MCF 10A (cell line): ENCODE results near the gene COL23A1. TPM values are rescaled to one million over a fixed set of nuclear protein-coding genes. Genes with fewer than 3 reads are reported as not detected.

Experiments used
- BruUV-seq: library from RNA; stranded (reverse); fragments of 400-500 nt; replicated peaks from 2 replicates; lab custom pipeline; 2021; lab: Mats Ljungman, UMichigan
- CTCF ChIA-PET: fragments of 300-600 bp; sonication (Branson Sonifier 250); formaldehyde crosslinking; extraction: SDS; loops from one replicate; lab custom pipeline; 2021; ENCODE audit warnings: antibody characterized with exemption, inconsistent platforms; lab: Yijun Ruan, JAX
- POLR2A ChIA-PET: fragments of 300-600, 350-650 bp; sonication (Branson Sonifier 250); formaldehyde crosslinking; extraction: SDS; loops from one replicate; lab custom pipeline; 2020; ENCODE audit warnings: antibody characterized with exemption, inconsistent platforms; lab: Yijun Ruan, JAX
- DNase-seq: peaks from one replicate; pipeline ENCODE4 v3.0.0-alpha.2; 2018; ENCODE audit not compliant: unreplicated experiment
- H3K27ac Mint-ChIP-seq: one replicate; pipeline ENCODE4 v1.8.0; 2022; ENCODE audit warnings: mild to moderate bottlenecking, low read depth, mixed read lengths; ENCODE audit not compliant: unreplicated experiment
- H3K27me3 Mint-ChIP-seq: one replicate; pipeline ENCODE4 v1.8.0; 2022; ENCODE audit warnings: mixed read lengths; ENCODE audit not compliant: insufficient read depth, unreplicated experiment
- H3K36me3 Mint-ChIP-seq: one replicate; pipeline ENCODE4 v1.8.0; 2022; ENCODE audit warnings: mild to moderate bottlenecking, moderate library complexity, mixed read lengths; ENCODE audit not compliant: insufficient read depth, unreplicated experiment
- H3K4me1 Mint-ChIP-seq: one replicate; pipeline ENCODE4 v1.8.0; 2022; ENCODE audit warnings: mixed read lengths; ENCODE audit not compliant: insufficient read depth, unreplicated experiment
- H3K4me3 Mint-ChIP-seq: one replicate; pipeline ENCODE4 v1.8.0; 2022; ENCODE audit warnings: mild to moderate bottlenecking, moderate library complexity, mixed read lengths; ENCODE audit not compliant: unreplicated experiment
- H3K9me3 Mint-ChIP-seq: one replicate; pipeline ENCODE4 v1.8.0; 2022; ENCODE audit warnings: mixed read lengths; ENCODE audit not compliant: unreplicated experiment
- intact Hi-C: fragments of 100-400 bp; cut with micrococcal nuclease; formaldehyde crosslinking; loops from 2 replicates; pipeline ENCODE4 v1.14.1; 2022
- total RNA-seq: library from RNA; stranded (reverse); gene quantifications from 2 replicates; pipeline ENCODE4 v1.2.3, GENCODE V29; 2022
- TF ChIP-seq, protein P1 (sequence below): fragments of 200-600 bp; IDR thresholded peaks from one replicate; pipeline ENCODE4 v1.8.0; 2022; ENCODE audit warnings: antibody characterized with exemption, mild to moderate bottlenecking; ENCODE audit not compliant: unreplicated experiment

Gene COL23A1
- total RNA-seq, 1 experiment from 2014 or later = not detected

DNA sequence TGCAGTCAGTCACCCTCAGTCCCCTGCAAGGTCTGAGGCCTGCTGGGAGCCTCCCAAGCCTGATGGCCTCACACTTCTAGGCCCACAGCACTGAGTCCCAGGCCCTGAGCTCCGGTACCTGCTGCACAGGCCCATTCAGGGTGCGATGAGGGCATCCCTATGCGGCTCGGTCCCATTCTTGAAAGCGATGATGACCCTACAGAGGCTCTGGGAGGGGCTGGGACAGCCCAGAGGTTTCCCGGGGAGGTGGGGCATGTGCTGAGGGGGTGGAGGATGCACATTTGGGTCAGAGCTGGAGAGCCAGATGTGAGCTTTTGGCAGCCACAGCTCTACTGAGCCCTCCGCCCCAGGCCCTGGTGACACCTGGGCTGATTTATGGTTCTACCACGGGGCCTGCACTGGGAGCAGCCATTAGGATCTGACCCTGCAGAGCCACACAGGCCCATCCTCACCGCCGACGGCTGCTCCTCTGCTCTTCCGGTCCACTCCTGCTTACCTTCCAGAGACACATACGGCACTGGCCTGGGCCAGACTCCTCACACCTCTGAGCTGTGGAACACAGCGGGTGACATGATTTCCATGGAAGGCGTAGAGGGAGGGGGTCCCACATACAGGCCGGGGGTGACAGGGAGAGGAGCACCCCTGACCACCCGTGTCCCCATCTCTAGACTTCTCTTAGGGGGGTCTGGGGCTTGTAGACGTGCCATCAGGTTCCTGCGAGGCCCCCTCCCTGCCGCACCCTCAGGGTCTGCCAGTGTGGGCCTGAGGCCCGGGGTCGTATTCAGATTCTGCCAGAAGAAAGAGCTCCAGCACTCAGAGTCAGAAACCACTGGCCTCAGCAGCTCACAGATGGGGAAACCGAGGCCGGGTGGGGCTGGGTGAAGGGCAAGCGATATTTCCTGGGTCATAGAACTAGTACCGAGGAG lies 53.4 kb downstream of the COL23A1 start:
- Mint-ChIP-seq H3K4me3 (no peak overlapping the region), H3K36me3 (no peaks in the 10 kb centered on the region), H3K9me3 (no peaks in the 10 kb centered on the region), H3K4me1 (no peaks in the 10 kb centered on the region), H3K27ac (no peak overlapping the region), H3K27me3 (no peaks in the 10 kb centered on the region)
- CTCF ChIA-PET = interaction anchor here (0.7 to 2.6 kb wide), 5 partner anchors 14 to 258 kb away, joined by 3 to 7 read pairs (median 3); no protein-coding TSS in a partner anchor
- POLR2A ChIA-PET = interaction anchor here (0.7 kb wide), 1 partner anchor 10 kb away, joined by 3 read pairs; no protein-coding TSS in a partner anchor
- no peak for DNase-seq
- intact Hi-C loops = no loop called here
- TF ChIP-seq, protein P1, sequence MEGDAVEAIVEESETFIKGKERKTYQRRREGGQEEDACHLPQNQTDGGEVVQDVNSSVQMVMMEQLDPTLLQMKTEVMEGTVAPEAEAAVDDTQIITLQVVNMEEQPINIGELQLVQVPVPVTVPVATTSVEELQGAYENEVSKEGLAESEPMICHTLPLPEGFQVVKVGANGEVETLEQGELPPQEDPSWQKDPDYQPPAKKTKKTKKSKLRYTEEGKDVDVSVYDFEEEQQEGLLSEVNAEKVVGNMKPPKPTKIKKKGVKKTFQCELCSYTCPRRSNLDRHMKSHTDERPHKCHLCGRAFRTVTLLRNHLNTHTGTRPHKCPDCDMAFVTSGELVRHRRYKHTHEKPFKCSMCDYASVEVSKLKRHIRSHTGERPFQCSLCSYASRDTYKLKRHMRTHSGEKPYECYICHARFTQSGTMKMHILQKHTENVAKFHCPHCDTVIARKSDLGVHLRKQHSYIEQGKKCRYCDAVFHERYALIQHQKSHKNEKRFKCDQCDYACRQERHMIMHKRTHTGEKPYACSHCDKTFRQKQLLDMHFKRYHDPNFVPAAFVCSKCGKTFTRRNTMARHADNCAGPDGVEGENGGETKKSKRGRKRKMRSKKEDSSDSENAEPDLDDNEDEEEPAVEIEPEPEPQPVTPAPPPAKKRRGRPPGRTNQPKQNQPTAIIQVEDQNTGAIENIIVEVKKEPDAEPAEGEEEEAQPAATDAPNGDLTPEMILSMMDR = no peak
- BruUV-seq = no TSS peak

GRCh38 chr5:178535299-178536175 lies 54.7 kb downstream of the COL23A1 start:
- no peaks in the 10 kb centered on the region for H3K36me3 Mint-ChIP-seq
- H3K4me1 Mint-ChIP-seq = no peaks in the 10 kb centered on the region
- ChIA-PET POLR2A (no interaction called here), CTCF (interaction anchor here (1.7 kb wide), 1 partner anchor 255 kb away, joined by 4 read pairs; no protein-coding TSS in a partner anchor)
- TF ChIP-seq, protein P1 = no peak
- H3K27me3 Mint-ChIP-seq = no peaks in the 10 kb centered on the region
- no peaks in the 10 kb centered on the region for H3K9me3 Mint-ChIP-seq
- no peak overlapping the region for H3K27ac Mint-ChIP-seq
- no TSS peak for BruUV-seq
- no peak overlapping the region for H3K4me3 Mint-ChIP-seq
- intact Hi-C loops = no loop called here
- DNase-seq = no peak

GRCh38 chr5:178533136-178533535 lies 57.1 kb downstream of the COL23A1 start:
- H3K27me3 Mint-ChIP-seq = no peaks in the 10 kb centered on the region
- POLR2A ChIA-PET = interaction anchor here (0.7 to 1.9 kb wide), 2 partner anchors 9 to 18 kb away, joined by 3 to 4 read pairs; no protein-coding TSS in a partner anchor
- TF ChIP-seq, protein P1 = no peak
- CTCF ChIA-PET = interaction anchor here (0.5 to 1.3 kb wide), 5 partner anchors 9 to 298 kb away, joined by 3 to 6 read pairs (median 4); no protein-coding TSS in a partner anchor
- BruUV-seq = no TSS peak
- H3K9me3 Mint-ChIP-seq = no peaks in the 10 kb centered on the region
- intact Hi-C loops = no loop called here
- H3K36me3 Mint-ChIP-seq = no peaks in the 10 kb centered on the region
- H3K4me1 Mint-ChIP-seq = peaks cover 3% of the 10 kb centered on the region
- no peak overlapping the region for H3K4me3 Mint-ChIP-seq
- H3K27ac Mint-ChIP-seq = no peak overlapping the region
- no peak for DNase-seq
